Body of pancreas (tissue), 4 donors: ENCODE measurements around the gene GATB.

Experiments
- POLR2A ChIP-seq, 3 donors: fragments of 450-650 bp; IDR thresholded peaks; one replicate each; pipeline ENCODE4 v1.6.1; 2016; ENCODE audit warnings: antibody characterized with exemption in 3 of 3, mild to moderate bottlenecking in 2 of 3
- TF ChIP-seq, protein P1 (sequence below), 7 experiments: fragments of 450-650 bp in 4 of 7; fragments of 200-600 bp in 3 of 7; sonication (generic) in 3 of 7; IDR thresholded peaks; one replicate each; pipeline ENCODE4 v1.5.1; 2016 to 2019; ENCODE audit warnings: antibody characterized with exemption in 7 of 7

DNA sequence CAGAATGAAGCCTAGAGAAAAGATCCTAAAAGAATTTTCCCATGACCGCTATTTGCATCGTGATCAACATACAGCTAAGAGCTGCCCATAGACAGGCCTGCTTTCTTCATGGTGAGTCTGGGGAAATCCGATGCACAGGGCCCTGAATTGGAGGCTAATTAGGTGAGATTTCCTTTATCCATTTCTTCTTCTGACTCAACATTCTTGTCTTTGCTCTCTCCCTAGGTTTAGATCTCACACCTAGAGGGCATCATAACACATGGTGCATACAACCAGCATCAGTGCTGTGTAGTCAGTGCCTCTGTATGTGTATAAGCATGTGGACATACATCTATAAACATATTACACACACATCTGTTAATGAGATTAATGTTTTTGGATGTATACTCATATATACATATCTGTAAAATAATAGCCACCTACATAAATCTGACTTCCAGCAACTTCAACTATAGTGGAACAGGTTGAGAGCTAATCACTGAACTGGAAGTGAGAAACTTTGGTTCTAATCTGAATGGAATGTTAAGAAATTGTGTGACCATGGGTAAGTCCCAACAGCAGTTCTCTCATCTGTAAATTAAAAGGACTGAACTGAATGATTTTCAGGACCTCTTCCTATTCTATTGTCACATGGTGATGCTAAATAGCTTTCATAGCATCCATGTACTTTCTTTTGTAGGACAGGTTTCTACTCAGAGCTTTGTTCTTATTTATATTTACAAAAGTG lies 17.5 kb downstream of the GATB start:
- TF ChIP-seq, protein P1, sequence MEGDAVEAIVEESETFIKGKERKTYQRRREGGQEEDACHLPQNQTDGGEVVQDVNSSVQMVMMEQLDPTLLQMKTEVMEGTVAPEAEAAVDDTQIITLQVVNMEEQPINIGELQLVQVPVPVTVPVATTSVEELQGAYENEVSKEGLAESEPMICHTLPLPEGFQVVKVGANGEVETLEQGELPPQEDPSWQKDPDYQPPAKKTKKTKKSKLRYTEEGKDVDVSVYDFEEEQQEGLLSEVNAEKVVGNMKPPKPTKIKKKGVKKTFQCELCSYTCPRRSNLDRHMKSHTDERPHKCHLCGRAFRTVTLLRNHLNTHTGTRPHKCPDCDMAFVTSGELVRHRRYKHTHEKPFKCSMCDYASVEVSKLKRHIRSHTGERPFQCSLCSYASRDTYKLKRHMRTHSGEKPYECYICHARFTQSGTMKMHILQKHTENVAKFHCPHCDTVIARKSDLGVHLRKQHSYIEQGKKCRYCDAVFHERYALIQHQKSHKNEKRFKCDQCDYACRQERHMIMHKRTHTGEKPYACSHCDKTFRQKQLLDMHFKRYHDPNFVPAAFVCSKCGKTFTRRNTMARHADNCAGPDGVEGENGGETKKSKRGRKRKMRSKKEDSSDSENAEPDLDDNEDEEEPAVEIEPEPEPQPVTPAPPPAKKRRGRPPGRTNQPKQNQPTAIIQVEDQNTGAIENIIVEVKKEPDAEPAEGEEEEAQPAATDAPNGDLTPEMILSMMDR (IDR thresholded peaks at IDR 0.05), result no peak
- TF ChIP-seq POLR2A (IDR thresholded peaks at IDR 0.05), result no peak
